Astrocyte (in vitro differentiated cells and primary cell): ENCODE data around the gene NUCB2.

Experiments
- EZH2 ChIP-seq: IDR thresholded peaks from 2 replicates; pipeline ENCODE4 v1.6.1; 2012; ENCODE audit warnings: mild to moderate bottlenecking, low read length, inconsistent platforms; ENCODE audit not compliant: insufficient read depth
- TF ChIP-seq, protein P1 (sequence below): IDR thresholded peaks from 2 replicates; pipeline ENCODE4 v1.5.1; 2011; ENCODE audit warnings: low read depth, mild to moderate bottlenecking, inconsistent platforms, low read length, moderate library complexity; ENCODE audit not compliant: insufficient read depth

DNA sequence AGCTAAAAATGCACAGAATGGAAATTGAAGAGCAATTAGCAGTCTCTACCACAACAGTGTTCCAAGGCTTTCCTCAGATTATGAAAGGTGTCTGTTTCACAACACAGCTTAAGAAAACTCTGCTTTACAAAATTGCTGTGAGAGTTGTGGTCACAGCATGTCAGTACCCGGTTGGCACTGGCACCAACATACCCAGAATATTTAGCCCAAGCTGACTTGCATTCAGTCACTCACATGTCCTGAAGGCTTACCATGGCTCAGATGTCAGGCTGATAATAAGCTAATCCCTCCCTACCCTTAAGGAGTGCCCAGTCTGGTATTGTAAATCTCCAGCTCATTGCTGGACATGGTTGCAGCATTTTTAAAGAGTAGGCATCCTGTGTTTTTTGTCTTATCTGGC is 90.0 kb downstream of the NUCB2 start:
- TF ChIP-seq, protein P1, sequence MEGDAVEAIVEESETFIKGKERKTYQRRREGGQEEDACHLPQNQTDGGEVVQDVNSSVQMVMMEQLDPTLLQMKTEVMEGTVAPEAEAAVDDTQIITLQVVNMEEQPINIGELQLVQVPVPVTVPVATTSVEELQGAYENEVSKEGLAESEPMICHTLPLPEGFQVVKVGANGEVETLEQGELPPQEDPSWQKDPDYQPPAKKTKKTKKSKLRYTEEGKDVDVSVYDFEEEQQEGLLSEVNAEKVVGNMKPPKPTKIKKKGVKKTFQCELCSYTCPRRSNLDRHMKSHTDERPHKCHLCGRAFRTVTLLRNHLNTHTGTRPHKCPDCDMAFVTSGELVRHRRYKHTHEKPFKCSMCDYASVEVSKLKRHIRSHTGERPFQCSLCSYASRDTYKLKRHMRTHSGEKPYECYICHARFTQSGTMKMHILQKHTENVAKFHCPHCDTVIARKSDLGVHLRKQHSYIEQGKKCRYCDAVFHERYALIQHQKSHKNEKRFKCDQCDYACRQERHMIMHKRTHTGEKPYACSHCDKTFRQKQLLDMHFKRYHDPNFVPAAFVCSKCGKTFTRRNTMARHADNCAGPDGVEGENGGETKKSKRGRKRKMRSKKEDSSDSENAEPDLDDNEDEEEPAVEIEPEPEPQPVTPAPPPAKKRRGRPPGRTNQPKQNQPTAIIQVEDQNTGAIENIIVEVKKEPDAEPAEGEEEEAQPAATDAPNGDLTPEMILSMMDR: no peak
- TF ChIP-seq EZH2: no peak
